H1 (cell line): ENCODE measurements around the gene PTPRR.

Source experiments
- EZH2 ChIP-seq: fragments of 200-600 bp; sonication (generic); IDR thresholded peaks from 2 replicates; pipeline ENCODE4 v1.7.1; 2012; ENCODE audit warnings: low read depth, mild to moderate bottlenecking, moderate library complexity, low read length, inconsistent platforms; ENCODE audit not compliant: severe bottlenecking
- MAFK ChIP-seq: IDR thresholded peaks from 2 replicates; pipeline ENCODE4 v1.6.1; 2012; ENCODE audit warnings: low read depth, mild to moderate bottlenecking, improper control_type of control experiment, low read length
- TF ChIP-seq, protein P1 (sequence below), 3 experiments: IDR thresholded peaks; 1 replicate in 2 of 3; 2 replicates in 1 of 3; pipeline versions ENCODE4 v1.5.1 to v1.6.1; 2011; ENCODE audit warnings: low read length in 3 of 3, mild to moderate bottlenecking in 3 of 3, inconsistent platforms in 2 of 3, low read depth in 1 of 3, moderate library complexity in 1 of 3; ENCODE audit not compliant: insufficient read depth in 1 of 3; ENCODE audit errors: control extremely low read depth in 1 of 3

DNA sequence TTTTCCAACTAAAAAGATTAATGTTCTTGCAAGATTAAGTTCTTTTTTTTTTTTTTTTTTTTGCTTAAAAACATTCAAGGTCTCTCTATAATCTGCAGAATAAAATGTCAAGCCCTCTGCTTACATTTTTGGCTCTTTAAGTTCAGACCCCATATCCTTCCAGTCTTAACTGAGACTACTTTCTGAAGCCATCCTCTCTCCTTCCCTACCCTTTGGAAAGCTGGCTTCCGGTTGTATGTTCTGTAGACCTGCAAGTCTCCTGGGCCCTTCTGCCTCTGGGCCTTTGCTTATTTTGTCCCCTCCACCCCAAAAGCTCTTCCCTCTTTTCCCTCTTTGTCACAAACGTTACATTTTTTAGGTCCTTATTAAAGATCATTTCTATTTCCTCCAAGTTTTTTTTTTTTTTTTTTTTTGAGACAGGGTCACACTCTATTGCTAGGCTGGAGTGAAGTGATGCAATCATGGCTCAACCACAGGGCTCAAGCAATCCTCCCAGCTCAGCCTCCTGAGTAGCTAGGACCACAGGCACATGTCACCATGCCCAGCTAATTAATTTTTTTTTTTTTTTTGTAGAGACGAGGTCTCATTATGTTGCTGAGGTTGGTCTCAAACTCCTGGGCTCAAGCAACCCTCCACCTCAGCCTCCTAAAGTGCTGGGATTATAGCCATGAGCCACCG lies 329.9 kb downstream of the PTPRR start:
- TF ChIP-seq, protein P1, sequence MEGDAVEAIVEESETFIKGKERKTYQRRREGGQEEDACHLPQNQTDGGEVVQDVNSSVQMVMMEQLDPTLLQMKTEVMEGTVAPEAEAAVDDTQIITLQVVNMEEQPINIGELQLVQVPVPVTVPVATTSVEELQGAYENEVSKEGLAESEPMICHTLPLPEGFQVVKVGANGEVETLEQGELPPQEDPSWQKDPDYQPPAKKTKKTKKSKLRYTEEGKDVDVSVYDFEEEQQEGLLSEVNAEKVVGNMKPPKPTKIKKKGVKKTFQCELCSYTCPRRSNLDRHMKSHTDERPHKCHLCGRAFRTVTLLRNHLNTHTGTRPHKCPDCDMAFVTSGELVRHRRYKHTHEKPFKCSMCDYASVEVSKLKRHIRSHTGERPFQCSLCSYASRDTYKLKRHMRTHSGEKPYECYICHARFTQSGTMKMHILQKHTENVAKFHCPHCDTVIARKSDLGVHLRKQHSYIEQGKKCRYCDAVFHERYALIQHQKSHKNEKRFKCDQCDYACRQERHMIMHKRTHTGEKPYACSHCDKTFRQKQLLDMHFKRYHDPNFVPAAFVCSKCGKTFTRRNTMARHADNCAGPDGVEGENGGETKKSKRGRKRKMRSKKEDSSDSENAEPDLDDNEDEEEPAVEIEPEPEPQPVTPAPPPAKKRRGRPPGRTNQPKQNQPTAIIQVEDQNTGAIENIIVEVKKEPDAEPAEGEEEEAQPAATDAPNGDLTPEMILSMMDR (IDR thresholded peaks at IDR 0.05; ENCODE audit: control extremely low read depth in 1 of 3, insufficient read depth in 1 of 3, low read depth in 1 of 3, low read length in 3 of 3) = no peak
- no peak for TF ChIP-seq EZH2
- no peak for TF ChIP-seq MAFK
